ENCODE results near the gene SEMA6D.

Gene SEMA6D, protein sequence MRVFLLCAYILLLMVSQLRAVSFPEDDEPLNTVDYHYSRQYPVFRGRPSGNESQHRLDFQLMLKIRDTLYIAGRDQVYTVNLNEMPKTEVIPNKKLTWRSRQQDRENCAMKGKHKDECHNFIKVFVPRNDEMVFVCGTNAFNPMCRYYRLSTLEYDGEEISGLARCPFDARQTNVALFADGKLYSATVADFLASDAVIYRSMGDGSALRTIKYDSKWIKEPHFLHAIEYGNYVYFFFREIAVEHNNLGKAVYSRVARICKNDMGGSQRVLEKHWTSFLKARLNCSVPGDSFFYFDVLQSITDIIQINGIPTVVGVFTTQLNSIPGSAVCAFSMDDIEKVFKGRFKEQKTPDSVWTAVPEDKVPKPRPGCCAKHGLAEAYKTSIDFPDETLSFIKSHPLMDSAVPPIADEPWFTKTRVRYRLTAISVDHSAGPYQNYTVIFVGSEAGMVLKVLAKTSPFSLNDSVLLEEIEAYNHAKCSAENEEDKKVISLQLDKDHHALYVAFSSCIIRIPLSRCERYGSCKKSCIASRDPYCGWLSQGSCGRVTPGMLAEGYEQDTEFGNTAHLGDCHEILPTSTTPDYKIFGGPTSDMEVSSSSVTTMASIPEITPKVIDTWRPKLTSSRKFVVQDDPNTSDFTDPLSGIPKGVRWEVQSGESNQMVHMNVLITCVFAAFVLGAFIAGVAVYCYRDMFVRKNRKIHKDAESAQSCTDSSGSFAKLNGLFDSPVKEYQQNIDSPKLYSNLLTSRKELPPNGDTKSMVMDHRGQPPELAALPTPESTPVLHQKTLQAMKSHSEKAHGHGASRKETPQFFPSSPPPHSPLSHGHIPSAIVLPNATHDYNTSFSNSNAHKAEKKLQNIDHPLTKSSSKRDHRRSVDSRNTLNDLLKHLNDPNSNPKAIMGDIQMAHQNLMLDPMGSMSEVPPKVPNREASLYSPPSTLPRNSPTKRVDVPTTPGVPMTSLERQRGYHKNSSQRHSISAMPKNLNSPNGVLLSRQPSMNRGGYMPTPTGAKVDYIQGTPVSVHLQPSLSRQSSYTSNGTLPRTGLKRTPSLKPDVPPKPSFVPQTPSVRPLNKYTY

DNA sequence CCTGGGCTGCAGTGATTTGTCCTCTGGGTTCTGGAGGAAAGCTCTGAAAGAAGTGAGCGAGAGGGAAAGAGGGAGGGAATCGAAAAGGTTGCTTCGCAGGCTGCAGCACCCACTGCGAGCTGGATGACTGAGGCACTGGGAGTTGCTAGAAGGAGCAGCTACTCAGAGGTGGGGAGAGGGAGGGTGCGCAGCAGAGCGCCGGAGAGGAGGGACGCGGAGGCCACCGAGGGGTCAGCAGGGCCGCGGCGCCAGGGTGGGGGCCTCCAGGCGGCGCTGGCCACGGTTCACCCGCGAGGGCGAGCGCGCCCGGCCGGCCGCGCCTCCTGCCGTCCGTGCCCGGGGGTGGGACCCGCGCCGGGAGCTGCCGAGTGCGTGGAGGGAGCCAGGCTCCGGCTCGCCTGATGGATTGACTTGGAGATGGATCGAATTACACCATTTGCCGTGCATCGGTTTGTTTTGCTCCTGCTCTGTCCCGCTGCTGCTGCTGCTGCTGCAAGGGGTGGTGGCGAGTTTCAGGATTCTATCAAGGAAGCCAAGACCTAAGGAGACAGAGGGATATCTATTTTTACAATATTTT is at the start of gene SEMA6D:
TSS of gene SEMA6D (plus strand) at position 470 of the 577 bp plus-strand sequence. CDS start 42,294 bp downstream, outside the sequence.
- peak; percentile 43 for DNase-seq

DNA sequence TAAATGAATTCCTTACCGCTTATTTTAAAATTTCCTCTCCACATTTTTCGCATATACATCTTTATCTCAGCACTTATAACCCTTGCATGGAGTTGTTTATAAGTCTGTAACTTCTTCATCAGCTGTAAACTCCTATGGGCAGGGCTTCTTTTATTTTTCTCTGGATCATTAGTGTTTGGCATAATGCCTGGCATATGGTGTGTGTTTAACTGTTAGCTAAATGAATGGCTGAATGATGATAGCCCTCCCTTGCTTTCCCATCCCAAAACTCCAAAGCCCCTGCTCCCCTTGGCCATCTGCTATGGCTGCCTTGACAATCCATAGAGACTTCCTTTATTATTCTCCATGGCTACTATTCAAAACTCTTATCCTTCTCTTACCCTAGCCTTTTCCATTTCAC is 48.1 kb upstream of the SEMA6D start:
- DNase-seq: no peak

DNA sequence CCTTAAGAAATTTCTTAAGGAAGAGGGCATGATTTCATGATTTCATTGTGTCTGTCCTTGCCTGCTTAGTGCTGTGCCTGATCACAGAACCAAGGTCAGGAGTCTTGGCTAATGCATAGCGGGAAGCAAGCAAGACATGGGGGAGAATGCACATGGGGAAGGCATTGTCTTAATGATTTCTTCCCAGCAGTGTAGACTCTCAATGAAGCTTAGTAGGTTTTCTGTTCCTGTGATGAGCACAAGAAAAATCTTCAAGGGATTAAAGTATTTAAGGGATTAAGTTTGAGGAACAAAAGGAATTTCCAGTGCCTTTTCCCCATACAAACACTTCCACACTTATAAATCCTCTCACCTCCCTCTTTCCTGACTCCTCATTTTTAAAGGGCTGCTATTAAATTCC is 46.9 kb upstream of the SEMA6D start:
- no peak for DNase-seq

DNA sequence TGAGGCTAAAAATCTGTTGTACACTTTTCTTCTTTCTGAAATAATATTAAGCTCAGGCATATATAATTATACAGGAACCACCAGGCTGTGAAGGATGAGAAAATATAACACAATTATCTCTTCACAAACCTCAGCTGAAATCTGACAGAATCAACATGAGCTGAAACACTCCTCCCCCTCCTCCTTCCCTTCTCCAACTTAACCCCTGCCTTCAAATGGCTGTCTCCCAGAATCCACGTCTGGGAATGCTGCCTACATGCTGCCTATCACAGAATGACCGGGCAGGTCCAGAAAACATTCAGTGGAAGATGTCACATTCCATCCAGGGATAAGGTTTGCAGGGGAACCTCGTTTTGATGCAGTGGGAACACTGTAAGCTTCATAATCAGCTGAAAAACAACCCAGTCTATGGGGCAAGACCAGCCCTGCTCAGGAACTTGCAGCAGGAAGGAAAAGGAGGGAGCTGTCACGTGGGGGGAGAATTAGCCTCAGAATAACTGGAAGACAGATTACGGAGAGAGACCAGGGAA is 44.0 kb upstream of the SEMA6D start:
- DNase-seq: no peak

DNA sequence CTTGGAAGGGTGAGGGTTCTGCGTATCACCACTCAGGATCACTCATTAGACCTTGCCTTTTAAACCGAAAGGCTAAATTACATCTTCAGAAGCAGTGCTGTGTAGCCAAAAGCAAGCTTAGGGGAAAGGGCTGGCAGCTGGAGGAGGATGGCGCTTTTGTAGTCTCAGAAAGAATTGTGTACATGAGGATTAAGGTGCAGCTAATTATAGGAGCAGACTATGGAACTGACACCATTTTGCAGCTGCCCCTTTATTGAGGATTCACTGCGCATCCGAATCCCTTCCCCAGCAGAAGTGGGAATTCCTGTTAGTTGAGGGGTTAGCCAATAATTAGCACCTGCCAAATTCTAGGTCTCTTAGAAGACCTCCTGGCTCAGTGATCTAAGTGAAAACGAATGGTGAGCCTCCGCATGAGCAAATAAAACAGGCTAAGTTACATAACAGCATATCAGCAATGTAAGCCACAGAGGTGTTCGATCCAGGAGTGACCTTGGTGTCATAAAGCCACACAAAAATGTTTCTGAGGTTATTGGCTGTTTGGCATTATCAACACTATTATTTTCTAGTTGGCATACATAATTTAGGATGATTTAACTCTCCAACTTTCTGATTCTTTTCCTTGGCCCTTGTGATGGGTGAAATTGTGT is 42.6 kb upstream of the SEMA6D start:
- DNase-seq: peak; percentile 18

DNA sequence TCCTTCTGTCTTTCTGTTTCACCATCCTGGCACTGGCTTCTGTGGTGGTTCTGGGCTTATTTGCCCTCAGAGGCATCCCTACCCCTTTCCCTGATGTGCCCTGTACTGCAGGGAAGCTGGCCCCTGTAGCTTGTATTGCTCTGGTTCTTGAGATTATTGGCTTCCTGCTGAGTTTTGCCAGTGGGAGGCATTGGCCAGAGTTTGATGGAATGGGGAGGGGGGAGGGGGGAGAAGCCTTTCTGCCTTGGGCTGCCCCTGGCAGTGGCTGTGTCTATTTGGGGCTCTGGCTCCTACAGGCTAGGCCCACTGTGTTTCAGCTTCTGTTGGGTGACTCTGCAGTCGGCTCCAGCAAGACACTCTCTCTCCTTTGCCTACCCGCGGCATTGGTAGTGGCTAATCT is 41.6 kb upstream of the SEMA6D start:
- no peak for DNase-seq

DNA sequence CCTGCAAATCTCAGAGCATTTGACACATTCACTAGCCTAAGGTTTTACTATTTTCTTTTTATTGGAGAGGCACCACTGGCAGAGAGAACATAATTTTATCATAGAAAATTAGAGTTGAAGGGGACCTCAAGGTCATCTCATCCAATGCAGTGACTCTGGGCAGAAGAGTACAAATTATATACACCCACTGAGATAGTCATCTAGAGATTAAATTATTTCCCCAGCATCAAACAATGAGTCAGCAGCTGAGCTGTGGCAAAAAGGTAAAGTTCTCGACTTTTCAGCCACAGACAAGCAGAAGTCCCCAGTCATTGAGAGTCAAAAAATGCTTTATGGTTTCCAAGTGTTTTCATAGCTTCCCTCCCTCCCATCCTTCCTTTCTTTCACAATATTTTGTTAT is 39.3 kb upstream of the SEMA6D start:
- DNase-seq: no peak

DNA sequence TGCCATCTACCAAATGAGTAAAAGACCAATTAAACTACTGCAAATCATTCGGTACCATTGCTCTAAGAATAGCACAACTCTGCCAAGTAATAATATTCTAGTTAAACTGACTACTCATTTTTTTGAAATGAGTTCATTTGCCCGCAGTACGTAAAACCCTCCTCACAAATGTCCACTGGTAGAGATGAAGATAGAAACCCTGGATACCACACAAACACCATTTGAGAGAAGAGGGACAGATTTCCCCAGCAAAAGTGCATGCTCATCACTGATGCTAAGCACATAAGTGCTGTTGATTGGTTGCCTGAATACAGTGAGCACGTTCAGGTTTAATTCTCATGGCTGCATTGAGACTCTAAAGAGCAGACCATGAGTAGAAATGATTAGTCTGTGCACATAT is 34.6 kb upstream of the SEMA6D start:
- no peak for DNase-seq

DNA sequence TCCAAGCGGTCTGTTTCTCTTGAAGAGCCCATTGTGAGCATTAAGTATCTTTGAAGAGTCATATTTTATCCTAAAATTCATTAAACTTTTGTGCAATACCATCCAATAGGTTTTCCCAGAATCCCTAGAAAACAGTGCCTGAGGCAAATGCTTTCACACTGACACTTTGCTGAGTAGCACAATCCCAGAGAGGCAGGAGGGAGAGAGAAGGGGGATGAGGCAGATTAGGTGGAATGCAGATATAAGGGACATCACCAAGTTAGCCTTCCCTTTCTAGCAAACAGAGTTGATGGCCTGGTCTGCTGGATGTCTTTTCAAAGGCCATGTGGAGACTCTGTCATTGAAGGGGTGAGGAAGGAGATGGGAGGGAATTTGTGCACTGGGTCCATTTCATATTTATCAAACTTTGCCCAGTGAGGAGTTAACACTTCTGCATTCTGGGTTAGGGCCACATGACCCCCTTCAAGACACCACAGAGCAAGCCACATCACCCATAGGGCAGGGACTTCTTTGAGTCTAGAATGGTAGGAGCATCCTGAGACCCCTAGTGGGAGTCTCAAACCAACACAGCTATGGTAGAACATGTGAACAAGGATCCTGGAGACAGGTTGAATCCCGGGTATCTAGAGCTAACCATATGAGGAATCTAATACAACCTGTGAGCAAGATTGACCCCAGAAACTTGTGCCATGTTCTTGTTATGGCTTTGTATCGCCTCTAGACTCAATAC is 32.0 kb upstream of the SEMA6D start:
- DNase-seq: no peak

DNA sequence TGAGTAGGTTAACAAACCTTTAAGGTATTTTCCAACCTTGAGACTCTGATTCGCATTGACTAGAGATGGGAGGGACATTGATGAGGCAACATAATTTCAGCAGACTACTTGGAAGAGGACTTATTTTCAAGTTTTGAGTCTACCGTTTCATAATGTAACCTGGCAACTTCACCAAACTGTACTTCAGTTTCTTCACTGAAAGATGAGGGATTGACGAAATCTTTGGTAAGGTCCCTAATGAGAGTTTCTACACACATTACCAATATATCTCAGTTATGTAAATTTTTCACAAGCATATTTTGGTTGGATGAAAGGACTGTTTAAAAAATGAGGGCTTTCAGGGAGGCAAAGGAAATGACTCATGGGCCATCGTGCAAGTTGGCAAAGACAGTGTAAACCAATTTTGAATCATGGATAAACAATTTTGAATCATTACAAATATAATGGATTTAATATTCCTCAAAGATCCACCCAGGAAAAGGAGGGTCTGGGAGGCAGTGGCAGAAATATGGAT is 28.7 kb upstream of the SEMA6D start:
- DNase-seq: no peak

DNA sequence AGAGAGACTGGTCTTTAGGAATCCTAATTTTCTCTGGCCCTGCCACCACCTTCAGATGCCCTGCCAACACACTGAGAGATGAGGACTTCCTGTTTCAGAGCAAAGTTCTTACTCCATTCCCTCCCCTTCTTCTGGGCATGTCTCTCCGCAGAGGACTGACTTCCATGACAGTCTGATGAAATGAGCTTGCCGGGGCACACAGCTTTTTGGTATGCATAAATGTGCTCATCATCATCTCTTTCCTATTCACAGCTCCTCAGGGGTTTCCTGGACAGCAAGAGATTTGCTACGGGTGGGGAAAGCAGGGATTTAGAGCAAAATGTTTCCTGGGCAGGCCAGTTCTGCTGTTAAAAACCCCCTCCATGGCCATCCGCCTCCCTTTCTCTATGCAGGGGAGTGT is 27.6 kb upstream of the SEMA6D start:
- no peak for DNase-seq

DNA sequence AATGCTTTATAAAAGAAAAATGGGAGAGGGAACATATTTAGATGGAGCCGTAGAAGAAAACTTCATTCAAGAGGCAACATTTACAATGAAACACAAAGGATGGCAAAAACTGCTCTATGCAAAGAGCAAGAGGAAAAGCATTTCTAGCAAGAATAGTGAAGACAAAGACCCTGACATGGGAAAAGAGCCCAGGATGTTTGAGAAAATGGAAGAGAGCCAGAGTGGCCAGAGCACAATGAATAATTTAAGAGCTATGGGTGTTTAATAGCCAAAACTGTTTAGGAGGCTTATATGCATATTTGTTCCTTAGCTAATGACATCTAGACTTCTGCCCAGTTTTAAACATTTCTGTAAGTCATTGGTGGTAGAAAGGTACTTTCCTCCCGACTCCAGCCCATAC is 25.4 kb upstream of the SEMA6D start:
- no peak for DNase-seq

DNA sequence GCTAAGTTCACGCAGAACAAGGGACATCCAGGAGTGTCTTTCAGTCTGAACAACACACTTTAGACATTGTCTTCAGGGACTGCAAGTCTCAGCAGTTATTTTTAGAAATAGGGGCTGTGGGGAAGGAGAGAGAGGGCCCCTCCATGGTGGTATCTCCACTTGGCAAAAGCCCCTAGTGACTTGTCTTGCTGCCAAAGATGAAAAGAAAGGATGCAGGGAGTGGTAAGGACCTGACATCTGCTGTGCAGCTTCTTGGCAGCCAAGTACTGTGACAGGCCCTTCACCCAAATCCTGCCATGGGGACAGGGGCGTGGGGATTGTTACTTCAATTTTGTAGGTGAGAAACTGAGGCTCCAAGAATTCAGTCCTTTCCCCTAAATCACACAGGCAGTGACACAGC is 21.0 kb upstream of the SEMA6D start:
- DNase-seq: no peak

DNA sequence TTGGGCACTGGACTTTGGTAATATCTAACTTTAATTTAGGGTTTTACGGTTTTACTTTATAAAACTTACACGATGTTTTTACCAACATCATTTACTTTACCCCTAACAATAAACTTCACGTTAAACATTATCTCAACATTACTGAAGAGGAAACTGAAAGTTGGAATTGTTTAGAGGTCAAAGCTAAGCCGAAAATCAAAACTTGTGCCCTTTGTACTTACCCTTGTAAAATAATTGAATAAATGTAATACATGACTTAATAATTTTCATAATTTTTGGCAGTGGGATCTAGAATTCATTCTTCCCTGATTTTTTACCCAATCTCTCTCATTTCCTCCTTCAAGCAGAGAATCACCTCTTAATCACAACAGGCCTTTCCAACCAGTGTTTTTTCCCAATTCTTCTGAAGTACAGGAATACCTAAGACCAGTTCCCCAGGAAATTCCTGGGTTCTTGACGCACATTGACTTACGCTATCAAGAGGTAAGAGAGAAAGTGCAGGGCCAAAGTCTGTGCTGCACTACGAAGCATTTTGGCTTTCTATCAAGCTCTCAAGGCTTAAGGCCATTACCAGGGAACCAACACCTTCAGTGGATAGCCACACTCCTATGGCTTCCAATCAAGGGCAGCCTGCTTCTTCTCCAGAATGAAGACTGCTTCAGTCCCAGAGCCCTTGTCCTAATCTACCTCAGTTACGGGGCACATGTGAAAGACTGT is 11.9 kb upstream of the SEMA6D start:
- DNase-seq: no peak

DNA sequence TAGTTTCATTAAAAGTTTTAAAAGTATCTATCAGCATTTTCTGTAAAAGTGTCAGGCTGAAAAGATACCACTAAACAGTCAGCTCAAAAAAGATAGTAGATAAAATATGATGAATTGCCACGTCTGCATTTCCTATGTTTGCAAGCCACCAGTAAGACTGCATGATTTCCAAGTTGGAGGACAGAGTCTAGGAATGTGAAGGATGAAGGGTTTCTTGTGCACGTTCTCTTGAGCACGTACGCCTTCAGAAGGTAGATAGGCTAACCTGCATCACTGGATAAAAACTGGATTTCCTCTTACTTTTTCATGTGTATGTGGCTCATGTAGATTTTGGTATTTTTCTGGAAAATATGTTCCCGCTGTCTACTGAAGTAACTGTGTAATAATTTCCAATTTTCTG is 9.9 kb upstream of the SEMA6D start:
- no peak for DNase-seq

DNA sequence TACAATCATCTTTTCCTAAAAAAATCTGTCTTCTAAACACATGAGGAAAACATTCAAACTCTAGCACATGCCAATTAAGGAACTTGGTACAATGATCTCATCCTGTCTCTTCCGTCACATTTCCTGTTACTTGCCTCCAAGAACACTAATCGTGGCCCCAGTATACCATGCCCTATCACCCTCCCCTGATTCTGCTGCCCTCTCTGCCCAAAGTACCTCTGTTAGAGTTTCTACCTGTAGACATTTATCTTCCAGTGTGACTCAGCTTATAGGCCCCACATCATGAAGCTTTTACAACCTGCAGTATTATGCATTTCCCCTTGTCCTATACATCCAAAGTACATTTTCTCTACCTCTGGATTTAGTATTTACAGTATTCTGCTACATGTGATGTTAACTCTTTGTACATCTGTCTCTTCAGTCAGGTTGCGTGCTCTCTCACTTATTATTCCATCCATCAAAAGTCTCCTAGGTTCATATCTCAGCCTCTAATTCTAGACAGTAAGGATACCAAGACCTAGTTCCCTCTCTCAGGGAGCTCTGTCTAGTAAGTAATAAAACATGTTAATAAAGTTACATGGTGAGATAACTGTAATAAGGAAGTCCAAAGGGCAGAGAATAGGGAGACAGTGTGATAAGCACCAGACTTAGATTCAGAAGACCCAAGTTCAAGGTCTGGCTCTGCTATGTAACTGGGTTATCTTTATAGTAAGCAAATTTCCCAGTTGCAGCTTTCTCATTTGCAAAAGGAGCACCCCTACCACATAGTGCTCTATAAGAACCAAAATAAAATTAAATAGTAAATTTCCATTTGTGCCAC is 8.9 kb upstream of the SEMA6D start:
- no peak for DNase-seq

DNA sequence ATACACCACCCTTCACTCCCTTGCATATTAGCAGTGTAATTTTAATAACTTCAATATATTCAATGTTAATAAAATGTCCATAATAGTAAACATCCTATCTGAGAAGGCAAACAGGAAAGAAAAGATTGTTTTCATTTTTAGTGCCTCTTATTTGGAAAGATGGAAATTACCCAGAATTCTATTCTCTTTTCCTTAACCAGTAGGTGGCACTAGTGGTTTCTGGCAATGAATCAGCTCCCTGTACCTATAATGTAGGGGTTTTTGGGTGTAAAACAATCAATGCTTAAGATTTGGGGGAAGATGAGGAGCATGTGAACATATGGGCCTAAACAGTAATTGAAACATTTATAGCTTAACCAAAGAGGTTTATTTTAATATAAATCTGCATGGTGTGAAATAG is 5.7 kb upstream of the SEMA6D start:
- DNase-seq: no peak

DNA sequence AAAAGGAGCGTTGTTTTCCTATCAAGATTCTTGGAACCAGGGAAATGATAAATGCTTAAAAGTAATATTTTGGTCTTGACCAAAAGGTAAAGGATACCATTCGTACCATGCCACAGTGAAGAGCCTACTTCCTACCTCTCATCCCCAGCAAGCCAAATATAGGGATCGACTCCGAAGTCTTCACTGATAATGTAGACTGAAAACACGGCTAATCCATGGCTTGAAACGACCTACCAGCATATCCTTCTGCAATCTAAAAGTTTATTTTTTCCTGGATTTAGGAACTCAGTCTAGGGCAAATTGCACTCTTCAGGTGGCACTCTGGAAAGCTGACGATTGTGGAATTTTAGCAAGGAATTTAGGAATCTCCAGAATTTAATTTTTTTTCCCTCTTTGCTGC is 1.9 kb upstream of the SEMA6D start:
- DNase-seq: no peak

DNA sequence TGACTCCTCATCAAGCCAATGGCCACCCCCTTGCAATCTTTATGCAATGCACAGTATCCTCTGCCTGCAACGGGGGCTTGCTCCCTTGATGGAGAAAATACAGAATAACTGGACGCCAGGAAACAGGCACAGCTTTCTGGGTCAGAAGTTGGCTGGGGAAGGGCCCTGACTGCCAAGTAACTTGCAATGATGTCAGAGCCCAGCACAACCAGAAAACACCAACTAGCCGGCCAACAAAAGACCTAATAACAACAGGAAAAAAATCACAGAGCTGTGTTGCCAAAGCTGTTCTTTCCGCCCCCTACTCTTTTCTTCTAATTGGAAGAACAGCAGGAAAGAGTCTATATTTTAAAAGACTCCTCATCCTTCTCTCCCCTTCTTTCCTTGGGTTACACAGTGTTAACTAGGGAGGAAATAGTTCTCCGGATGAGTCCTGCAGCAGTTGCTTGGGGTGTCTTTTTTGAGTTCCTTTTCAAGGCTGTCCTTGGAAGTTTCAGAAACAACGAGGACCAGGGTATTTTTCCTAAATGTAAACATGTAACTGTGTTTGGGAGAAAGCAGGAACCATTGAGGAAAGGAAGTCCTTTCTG is 1.4 kb upstream of the SEMA6D start:
- no peak for DNase-seq

DNA sequence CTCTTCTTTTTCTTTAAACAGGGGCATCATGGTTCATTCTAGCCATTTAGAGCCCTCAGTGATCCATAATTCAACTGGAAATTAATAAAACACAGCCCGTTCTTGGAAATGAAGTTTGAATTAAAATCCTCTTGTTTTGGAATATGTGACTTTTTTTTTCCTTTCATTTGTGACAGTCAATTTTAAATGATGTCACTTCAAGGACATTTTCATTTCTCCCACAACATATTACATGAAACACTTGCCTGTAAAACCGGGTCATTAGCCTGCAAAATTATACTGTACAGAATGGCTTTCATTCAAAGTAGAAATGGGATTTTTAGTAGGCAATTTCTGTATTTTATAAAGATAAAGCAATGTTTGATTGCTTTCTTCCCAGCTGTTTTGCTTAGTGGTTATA is 789 bp upstream of the SEMA6D start:
- no peak for DNase-seq
